Measurements from ENCODE around the gene ALPK3.

DNA sequence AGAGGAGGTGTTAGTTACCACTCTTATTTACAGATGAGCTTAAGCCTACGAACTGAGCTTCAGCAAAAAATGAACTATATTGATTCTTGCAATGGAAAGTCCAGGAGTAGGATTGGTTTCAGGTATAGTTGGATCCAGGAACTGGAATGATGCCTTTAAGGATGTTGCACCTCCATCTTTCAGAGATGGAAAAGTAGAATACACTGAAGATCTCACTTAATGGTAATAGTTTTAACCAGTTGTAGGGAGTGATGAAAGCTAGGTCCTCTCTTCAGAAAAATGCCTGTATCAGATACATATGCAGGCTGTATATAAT is 69.8 kb downstream of the ALPK3 start:
- no peak for TF ChIP-seq EZH2 (IDR thresholded peaks at IDR 0.05)
- TF ChIP-seq POLR2AphosphoS5 (IDR thresholded peaks at IDR 0.05; ENCODE audit: borderline replicate concordance, low read depth, low read length) = no peak
- no peak for TF ChIP-seq FOXP2 (optimal IDR thresholded peaks at IDR 0.05; ENCODE audit: control extremely low read depth, extremely low read length, insufficient read depth)
